Body of pancreas (tissue), 4 donors: Measurements from ENCODE around the gene RNFT2. TPM values are rescaled to one million over a fixed set of nuclear protein-coding genes. Genes with fewer than 3 reads are reported as not detected.

ENCODE experiments used
- ATAC-seq: fragments of 150-250 bp; one replicate; pipeline ENCODE4 v1.9.1; 2016
- DNase-seq, 4 donors: peaks; one replicate each; pipeline ENCODE4 v3.0.0-alpha.2; 2019
- H3K27ac ChIP-seq, 4 donors: fragments of 200-600 bp; sonication (generic); 1 replicate in 3 of 4; 2 replicates in 1 of 4; pipeline versions ENCODE4 v1.5.1 to v1.6.1; 2016 to 2019; ENCODE audit warnings: mild to moderate bottlenecking in 1 of 4, mixed read lengths in 1 of 4, moderate library complexity in 1 of 4
- H3K27me3 ChIP-seq, 2 donors: fragments of 200-600 bp; sonication (generic); one replicate each; pipeline ENCODE4 v1.6.0; 2016; ENCODE audit warnings: mild to moderate bottlenecking in 1 of 2
- H3K36me3 ChIP-seq, 2 donors: fragments of 200-600 bp; sonication (generic); replicated peaks in 1 of 2; 2 replicates each; pipeline ENCODE4 v1.5.1; 2016; ENCODE audit warnings: low read depth in 2 of 2; ENCODE audit not compliant: insufficient read depth in 1 of 2
- H3K4me1 ChIP-seq: fragments of 200-600 bp; sonication (generic); one replicate; pipeline ENCODE4 v1.6.0; 2016
- H3K4me3 ChIP-seq, 2 donors: fragments of 200-600 bp; sonication (generic); 1 replicate in 1 of 2; 2 replicates in 1 of 2; pipeline ENCODE4 v1.5.1; 2016 to 2019
- H3K9me3 ChIP-seq, 3 donors: fragments of 200-600 bp; sonication (generic); 1 replicate in 2 of 3; 2 replicates in 1 of 3; pipeline ENCODE4 v1.5.1; 2016
- CTCF ChIP-seq, 7 experiments: fragments of 450-650 bp in 4 of 7; fragments of 200-600 bp in 3 of 7; sonication (generic) in 3 of 7; IDR thresholded peaks; one replicate each; pipeline ENCODE4 v1.5.1; 2016 to 2019; ENCODE audit warnings: antibody characterized with exemption in 7 of 7
- POLR2A ChIP-seq, 3 donors: fragments of 450-650 bp; IDR thresholded peaks; one replicate each; pipeline ENCODE4 v1.6.1; 2016; ENCODE audit warnings: antibody characterized with exemption in 3 of 3, mild to moderate bottlenecking in 2 of 3
- WGBS, 2 donors: methylation state at CpG; one replicate each; pipeline ENCODE4 v1.1.5; 2017; 5-methylcytosine and 5-hydroxymethylcytosine counted together
- intact Hi-C: fragments of 100-400 bp; cut with DNase I; formaldehyde crosslinking; loops from one replicate; pipeline ENCODE4 v1.15.1; 2023
- total RNA-seq, 2 donors: library from RNA; depleted of rRNA; stranded (reverse); fragments of >200 nt; gene quantifications; one replicate each; pipeline ENCODE4 v1.1.0, GENCODE V29; 2016

The RNFT2 gene
- total RNA-seq, 2 donors from 2014 or later = 1.3 to 1.6 TPM

GRCh38 chr12:116719731-116720528, 18.2 kb upstream of the RNFT2 start:
- no peak for TF ChIP-seq CTCF (IDR thresholded peaks at IDR 0.05)
- TF ChIP-seq POLR2A (IDR thresholded peaks at IDR 0.05) = no peak
- peak; percentile 59 for ATAC-seq
- Histone ChIP-seq H3K4me3 (no peak overlapping the region), H3K36me3 (peaks cover 0 to 2% of the 10 kb centered on the region in 2 donors), H3K4me1 (peaks cover 7% of the 10 kb centered on the region), H3K27me3 (no peaks in the 10 kb centered on the region), H3K27ac (peak overlapping the region in 1 of 4 donors; percentile 7), H3K9me3 (no peaks in the 10 kb centered on the region)
- intact Hi-C loops = no loop called here
- DNase-seq = no peak
- WGBS, 2 donors = 53 to 62% methylated on average over 9 to 15 of the region's 15 CpGs

DNA sequence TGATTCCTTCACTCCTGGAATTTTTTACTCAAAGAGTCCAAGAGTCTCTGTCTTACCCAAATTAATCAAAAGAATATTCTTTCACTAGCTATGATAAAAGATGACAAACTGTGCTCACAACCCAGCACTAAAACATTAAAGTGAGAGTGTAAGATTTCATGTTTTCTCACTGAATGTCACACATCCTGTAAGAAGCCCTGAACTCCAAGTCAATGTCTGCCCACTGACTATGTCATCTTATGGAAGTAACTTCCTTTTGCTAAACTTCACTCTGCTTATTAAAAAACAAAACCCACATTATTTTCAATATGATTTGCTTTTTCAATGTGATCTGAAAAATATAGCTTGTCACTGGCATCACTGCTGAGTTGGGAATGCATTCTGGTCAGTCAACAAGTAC, 15.9 kb upstream of the RNFT2 start:
- H3K36me3 ChIP-seq = no peaks in the 10 kb centered on the region
- DNase-seq (no peak), ATAC-seq (no peak)
- intact Hi-C loops = no loop called here
- H3K9me3 ChIP-seq = no peaks in the 10 kb centered on the region
- H3K27ac ChIP-seq = no peak overlapping the region
- H3K4me3 ChIP-seq = no peak overlapping the region
- peaks cover 19% of the 10 kb centered on the region for H3K4me1 ChIP-seq
- TF ChIP-seq POLR2A (IDR thresholded peaks at IDR 0.05) (no peak), CTCF (IDR thresholded peaks at IDR 0.05) (no peak)
- no peaks in the 10 kb centered on the region for H3K27me3 ChIP-seq

DNA sequence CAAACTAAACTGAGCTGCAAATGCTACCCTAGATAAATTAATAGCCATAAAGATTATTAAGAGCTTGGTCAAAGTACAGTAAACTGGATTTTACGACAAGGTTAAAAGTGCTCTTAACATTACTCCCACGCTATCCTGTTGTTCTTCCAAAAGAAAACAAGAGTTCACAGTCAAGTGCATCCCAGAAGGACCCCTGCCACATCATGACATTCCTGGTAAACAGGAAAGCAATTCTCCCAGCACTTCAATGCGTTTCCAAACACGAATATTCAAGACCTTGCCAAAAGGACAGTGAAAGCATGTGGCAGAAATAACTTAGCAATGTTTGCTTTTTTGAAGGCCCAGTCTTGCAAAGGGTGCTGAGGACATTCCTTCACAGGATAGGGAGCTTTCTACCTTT, 11.4 kb upstream of the RNFT2 start:
- Histone ChIP-seq H3K27me3 (no peaks in the 10 kb centered on the region), H3K4me1 (peaks cover 22% of the 10 kb centered on the region), H3K27ac (no peak overlapping the region), H3K4me3 (no peak overlapping the region), H3K9me3 (no peaks in the 10 kb centered on the region), H3K36me3 (no peaks in the 10 kb centered on the region)
- DNase-seq (no peak), ATAC-seq (no peak)
- TF ChIP-seq CTCF (IDR thresholded peaks at IDR 0.05) (no peak), POLR2A (IDR thresholded peaks at IDR 0.05) (no peak)
- WGBS, 2 donors = 24 to 35% methylated on average over 4 of the region's 4 CpGs
- intact Hi-C loops = no loop called here

DNA sequence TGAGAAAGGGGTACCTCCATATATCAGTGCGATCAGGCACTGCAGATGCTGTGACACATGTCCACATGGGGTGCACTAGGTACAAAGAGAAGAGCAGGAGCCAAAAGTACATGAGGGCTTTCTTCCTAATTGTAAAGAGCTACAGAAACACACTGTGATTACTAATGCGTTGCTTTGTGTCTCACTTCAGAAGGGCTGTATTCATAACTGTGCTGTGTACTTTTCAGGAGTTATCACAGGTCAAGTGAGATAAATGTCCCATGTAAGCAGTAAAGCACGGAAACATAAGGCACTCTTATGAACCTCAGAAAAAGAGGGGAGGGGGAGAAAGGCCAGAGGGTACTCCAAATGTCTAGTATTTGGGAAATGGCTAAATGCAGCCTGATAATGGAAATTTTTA, 10.9 kb upstream of the RNFT2 start:
- intact Hi-C loops = no loop called here
- WGBS, 2 donors = 26 to 37% methylated on average over 3 of the region's 3 CpGs
- Histone ChIP-seq H3K4me3 (no peak overlapping the region), H3K36me3 (no peaks in the 10 kb centered on the region), H3K9me3 (no peaks in the 10 kb centered on the region), H3K27me3 (no peaks in the 10 kb centered on the region), H3K4me1 (peaks cover 22% of the 10 kb centered on the region), H3K27ac (peak overlapping the region in 1 of 4 donors; percentile 7)
- TF ChIP-seq CTCF (IDR thresholded peaks at IDR 0.05) (no peak), POLR2A (IDR thresholded peaks at IDR 0.05) (no peak)
- no peak for ATAC-seq
- DNase-seq = no peak

GRCh38 chr12:116727891-116728290, 10.2 kb upstream of the RNFT2 start:
- intact Hi-C loops = no loop called here

More at GRCh38 chr12:116727891-116728290, 10.2 kb upstream of the RNFT2 start:
- ATAC-seq (no peak), DNase-seq (no peak)
- Histone ChIP-seq H3K27ac (no peak overlapping the region), H3K36me3 (no peaks in the 10 kb centered on the region), H3K9me3 (no peaks in the 10 kb centered on the region), H3K4me3 (no peak overlapping the region), H3K27me3 (no peaks in the 10 kb centered on the region), H3K4me1 (peaks cover 22% of the 10 kb centered on the region)
- WGBS, 2 donors = 38 to 52% methylated on average over 6 of the region's 6 CpGs
- TF ChIP-seq POLR2A (IDR thresholded peaks at IDR 0.05) = no peak
- TF ChIP-seq CTCF (IDR thresholded peaks at IDR 0.05) = no peak
